Bronchial epithelial cell (primary cell): ENCODE results near the gene DDO. TPM values are rescaled to one million over a fixed set of nuclear protein-coding genes. Genes with fewer than 3 reads are reported as not detected.

Experiments
- DNase-seq: peaks from one replicate; pipeline ENCODE4 v3.0.0-alpha.2; 2010; ENCODE audit warnings: low read depth
- FAIRE-seq: peaks from 2 replicates; lab custom pipeline; 2011; peaks lifted over from hg19 to GRCh38; lab: Jason Lieb, UNC
- H3K27me3 ChIP-seq: 2 replicates; pipeline ENCODE4 v1.5.1; 2011; ENCODE audit warnings: low read length; ENCODE audit not compliant: control insufficient read depth, insufficient read depth
- H3K36me3 ChIP-seq: 2 replicates; pipeline ENCODE4 v1.5.1; 2011; ENCODE audit warnings: low read length; ENCODE audit not compliant: control insufficient read depth, insufficient read depth
- H3K4me3 ChIP-seq: 2 replicates; pipeline ENCODE4 v1.5.1; 2011; ENCODE audit warnings: mild to moderate bottlenecking, low read depth, low read length, control low read depth
- total RNA-seq: library from RNA; depleted of rRNA; stranded (reverse); fragments of >200 nt; gene quantifications from 2 replicates; pipeline ENCODE4 v1.2.1, GENCODE V29; 2014
- TF ChIP-seq, protein P1 (sequence below): IDR thresholded peaks from 2 replicates; pipeline ENCODE4 v1.5.1; 2011; ENCODE audit warnings: mild to moderate bottlenecking, moderate library complexity, low read length, control low read depth, inconsistent platforms; ENCODE audit not compliant: insufficient read depth, severe bottlenecking

DDO gene
- total RNA-seq, 1 donor from 2014 or later, result not detected

DNA sequence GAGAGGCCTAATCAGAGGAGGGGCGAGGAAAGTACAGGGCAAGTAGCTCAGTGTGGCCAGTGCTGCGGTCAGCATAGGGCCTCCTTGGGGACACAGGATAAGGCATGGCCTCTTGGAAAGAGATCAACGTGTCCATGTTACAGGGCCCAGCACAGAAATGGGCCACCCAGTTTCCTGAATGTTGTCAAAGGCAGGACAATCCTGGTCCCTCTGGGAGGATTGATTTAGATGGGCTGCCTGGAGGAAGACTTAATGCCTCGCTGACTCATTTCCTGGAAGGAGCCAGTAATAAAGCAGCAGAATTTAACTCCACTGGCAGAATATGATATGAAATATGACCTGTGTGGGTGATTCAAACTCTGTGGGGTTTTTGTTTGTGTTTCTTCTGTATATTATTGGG, 16.6 kb downstream of the DDO start:
- DNase-seq, result peak; percentile 54
- no peak for FAIRE-seq
- Histone ChIP-seq H3K27me3 (no peaks in the 10 kb centered on the region), H3K36me3 (no peaks in the 10 kb centered on the region), H3K4me3 (no peak overlapping the region)
- TF ChIP-seq, protein P1, sequence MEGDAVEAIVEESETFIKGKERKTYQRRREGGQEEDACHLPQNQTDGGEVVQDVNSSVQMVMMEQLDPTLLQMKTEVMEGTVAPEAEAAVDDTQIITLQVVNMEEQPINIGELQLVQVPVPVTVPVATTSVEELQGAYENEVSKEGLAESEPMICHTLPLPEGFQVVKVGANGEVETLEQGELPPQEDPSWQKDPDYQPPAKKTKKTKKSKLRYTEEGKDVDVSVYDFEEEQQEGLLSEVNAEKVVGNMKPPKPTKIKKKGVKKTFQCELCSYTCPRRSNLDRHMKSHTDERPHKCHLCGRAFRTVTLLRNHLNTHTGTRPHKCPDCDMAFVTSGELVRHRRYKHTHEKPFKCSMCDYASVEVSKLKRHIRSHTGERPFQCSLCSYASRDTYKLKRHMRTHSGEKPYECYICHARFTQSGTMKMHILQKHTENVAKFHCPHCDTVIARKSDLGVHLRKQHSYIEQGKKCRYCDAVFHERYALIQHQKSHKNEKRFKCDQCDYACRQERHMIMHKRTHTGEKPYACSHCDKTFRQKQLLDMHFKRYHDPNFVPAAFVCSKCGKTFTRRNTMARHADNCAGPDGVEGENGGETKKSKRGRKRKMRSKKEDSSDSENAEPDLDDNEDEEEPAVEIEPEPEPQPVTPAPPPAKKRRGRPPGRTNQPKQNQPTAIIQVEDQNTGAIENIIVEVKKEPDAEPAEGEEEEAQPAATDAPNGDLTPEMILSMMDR, result no peak

DNA sequence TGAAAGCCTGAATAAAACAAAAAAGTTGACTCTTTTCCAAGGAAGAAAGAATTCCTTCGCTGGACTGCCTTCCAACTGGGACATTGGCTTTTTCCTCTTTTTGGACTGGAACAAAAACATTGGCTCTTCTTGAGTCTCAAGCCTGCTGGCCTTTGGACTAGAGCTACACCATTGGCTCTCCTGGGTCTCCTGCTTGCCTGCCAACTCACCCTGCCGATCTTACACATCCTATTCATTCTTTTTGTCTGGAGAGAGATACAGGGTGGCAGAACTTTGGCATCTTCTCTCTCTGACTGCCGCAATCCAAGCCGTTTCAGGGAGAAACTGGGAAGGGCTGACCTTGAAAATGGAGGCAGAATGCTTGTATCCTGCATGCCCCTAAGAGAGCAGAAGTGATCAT, 20.2 kb downstream of the DDO start:
- no peaks in the 10 kb centered on the region for H3K36me3 ChIP-seq
- FAIRE-seq, result no peak
- TF ChIP-seq, protein P1, result no peak

GRCh38 chr6:110394409-110394808, 21.0 kb downstream of the DDO start:
- TF ChIP-seq, protein P1, result no peak
- DNase-seq (no peak), FAIRE-seq (peak; percentile 47)
- H3K4me3 ChIP-seq, result no peak overlapping the region
- no peaks in the 10 kb centered on the region for H3K36me3 ChIP-seq
- no peaks in the 10 kb centered on the region for H3K27me3 ChIP-seq

More for the DNA sequence above, 20.2 kb downstream of the DDO start:
- no peak for DNase-seq
- Histone ChIP-seq H3K27me3 (no peaks in the 10 kb centered on the region), H3K4me3 (no peak overlapping the region)

GRCh38 chr6:110392727-110393126, 22.6 kb downstream of the DDO start:
- TF ChIP-seq, protein P1, result no peak
- no peak for FAIRE-seq
- H3K27me3 ChIP-seq, result no peaks in the 10 kb centered on the region

DNA sequence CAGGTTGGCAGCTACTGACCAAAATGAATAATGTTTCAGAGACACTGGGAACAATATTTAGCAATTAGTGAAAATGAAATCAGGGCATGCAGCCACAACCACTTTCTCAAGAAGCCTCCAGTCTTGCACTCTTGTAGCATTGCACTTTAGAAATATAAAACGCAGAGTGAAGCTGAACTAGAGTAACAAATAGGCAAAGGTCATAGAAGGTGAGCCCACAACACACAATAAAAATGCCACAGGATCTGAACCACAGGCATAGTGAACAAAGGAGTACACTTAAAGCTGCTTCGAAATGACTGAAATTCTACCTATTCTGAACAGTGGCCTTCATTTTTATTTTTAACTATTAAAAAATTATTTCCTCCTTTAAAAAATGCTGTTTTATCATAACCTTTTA, 25.0 kb downstream of the DDO start:
- H3K4me3 ChIP-seq, result no peak overlapping the region
- H3K36me3 ChIP-seq, result no peaks in the 10 kb centered on the region
- no peak for DNase-seq
- TF ChIP-seq, protein P1, result no peak
- FAIRE-seq, result no peak
- H3K27me3 ChIP-seq, result no peaks in the 10 kb centered on the region

More at GRCh38 chr6:110392727-110393126, 22.6 kb downstream of the DDO start:
- DNase-seq, result no peak
- Histone ChIP-seq H3K4me3 (no peak overlapping the region), H3K36me3 (no peaks in the 10 kb centered on the region)
